ENCODE results near the gene TMEM198. TPM values are rescaled to one million over a fixed set of nuclear protein-coding genes. Genes with fewer than 3 reads are reported as not detected.
A peak's percentile ranks its signal among the peaks of the same experiment; 100 is the strongest.

The TMEM198 gene
- total and polyA plus RNA-seq, 2 of the 4 experiments (the other 2 are of a cell fraction), result 0.18 to 2.2 TPM

- peak within 1 kb of the TSS; percentile 84 for H3K18ac ChIP-seq (ENCODE audit: low read depth, low read length)
- ATAC-seq (ENCODE audit: low read depth) (peak; percentile 97), DNase-seq (peak; percentile 96)
- no peaks in the 10 kb centered on the region; the same call in 1 of the 2 replicates for H3K27me3 ChIP-seq (ENCODE audit: control insufficient read depth, insufficient read depth, low read length)
- H4K20me1 ChIP-seq (ENCODE audit: insufficient read depth, low read length), result no peaks in the 10 kb centered on the region
- peaks cover 2% of the 10 kb centered on the region for H3K4me1 ChIP-seq (ENCODE audit: control insufficient read depth, insufficient read depth, low read length)
- H4K91ac ChIP-seq (ENCODE audit: insufficient read depth, low read depth, low read length), result peak within 1 kb of the TSS; percentile 98
- H3K23ac ChIP-seq (ENCODE audit: low read depth, low read length), result peak within 1 kb of the TSS; percentile 98
- peak; percentile 82 for TF ChIP-seq POLR2A (IDR thresholded peaks at IDR 0.05; ENCODE audit: low read depth, low read length)
- 0 out of 2 replicates have a peak, but pooled peaks have one; percentile 29 for TF ChIP-seq ELK1 (IDR thresholded peaks at IDR 0.05; ENCODE audit: borderline replicate concordance, low read depth, low read length)
- peak; percentile 72; the same call in 1 of the 2 replicates for TF ChIP-seq MAZ (IDR thresholded peaks at IDR 0.05; ENCODE audit: borderline replicate concordance, low read depth, low read length)
- TF ChIP-seq FOS (IDR thresholded peaks at IDR 0.05; ENCODE audit: low read depth, low read length), result peak; percentile 5; the same call in 1 of the 2 replicates
- no peak for TF ChIP-seq RCOR1 (IDR thresholded peaks at IDR 0.05; ENCODE audit: insufficient replicate concordance, low read length)
- peak; percentile 59 for TF ChIP-seq MXI1 (IDR thresholded peaks at IDR 0.05; ENCODE audit: borderline replicate concordance, low read depth, low read length)
- TF ChIP-seq USF2 (IDR thresholded peaks at IDR 0.05; ENCODE audit: low read depth, low read length), result peak; percentile 42; the same call in 1 of the 2 replicates
- TF ChIP-seq BHLHE40 (IDR thresholded peaks at IDR 0.05; ENCODE audit: low read depth, low read length), result no peak; the same call in 1 of the 2 replicates
- 0 out of 2 replicates have a peak, but pooled peaks have one; percentile 5 for TF ChIP-seq CEBPB (IDR thresholded peaks at IDR 0.05; ENCODE audit: low read depth, low read length)
- peak within 1 kb of the TSS; percentile 63 for H3K4me3 ChIP-seq (ENCODE audit: insufficient read depth, low read depth, low read length)
- peak within 1 kb of the TSS; percentile 93 for H3K4me2 ChIP-seq (ENCODE audit: low read depth, low read length)
- peak within 1 kb of the TSS; percentile 81 for H2AK5ac ChIP-seq (ENCODE audit: low read depth, low read length)
- peak within 1 kb of the TSS; percentile 88 for H3K56ac ChIP-seq (ENCODE audit: extremely low read depth, insufficient read depth, low read length)
- peaks cover 6% of the 10 kb centered on the region; the same call in 1 of the 2 replicates for H3K9me1 ChIP-seq (ENCODE audit: insufficient read depth, low read length)
- ChIA-PET CTCF (interaction anchor here (2.1 kb wide), 1 partner anchor 37 kb away, joined by 7 read pairs; no protein-coding TSS in a partner anchor), POLR2A (ENCODE audit: unreplicated experiment) (interaction anchor here (0.6 to 0.7 kb wide), 2 partner anchors 21 to 147 kb away, joined by 4 read pairs; no protein-coding TSS in a partner anchor)
- H2BK5ac ChIP-seq (ENCODE audit: low read depth, low read length, poor library complexity, severe bottlenecking), result peak within 1 kb of the TSS; percentile 86
- in situ Hi-C loops (cut with MboI; ENCODE audit: low sequenced_read_pairs) (no loop called here), intact Hi-C loops (cut with micrococcal nuclease) (loop anchor here (2.0 to 5.0 kb wide), 3 partner anchors 21 to 90 kb away; partner anchors contain the start of gene CHPF), dilution Hi-C loops (cut with HindIII; ENCODE audit: low sequenced_read_pairs, unreplicated experiment) (no loop called here)
- peak within 1 kb of the TSS; percentile 92 for H2BK15ac ChIP-seq (ENCODE audit: low read depth, low read length)
- H3K9me3 ChIP-seq (ENCODE audit: control insufficient read depth, insufficient read depth, low read length), result no peaks in the 10 kb centered on the region
- peak within 1 kb of the TSS; percentile 91 for H2AFZ ChIP-seq (replicated peaks; ENCODE audit: low read length, poor library complexity)
- peak within 1 kb of the TSS; percentile 89 for H3K9ac ChIP-seq (ENCODE audit: low read depth, low read length)
- H3K79me1 ChIP-seq (ENCODE audit: low read depth in 1 of 2, low read length in 2 of 2), result peaks cover 9 to 14% of the 10 kb centered on the region in 2 experiments
- peak within 1 kb of the TSS; percentile 96 for H4K5ac ChIP-seq (ENCODE audit: low read depth, low read length)
- H2AK9ac ChIP-seq (replicated peaks; ENCODE audit: low read depth, low read length, poor library complexity), result peak within 1 kb of the TSS; percentile 97
- peak within 1 kb of the TSS; percentile 88 for H3K27ac ChIP-seq (ENCODE audit: insufficient read depth, low read length)
- BruUV-seq (replicated peaks), result no TSS peak
- H2BK120ac ChIP-seq (ENCODE audit: low read depth, low read length), result peak within 1 kb of the TSS; percentile 96
- peak within 1 kb of the TSS; percentile 89 for H2BK20ac ChIP-seq (ENCODE audit: low read depth, low read length)
- peak within 1 kb of the TSS; percentile 99 to 100 for H4K8ac ChIP-seq (ENCODE audit: low read depth in 2 of 2, low read length in 2 of 2)
- peak within 1 kb of the TSS; percentile 98 for H3K4ac ChIP-seq (ENCODE audit: low read depth, low read length)
- peak within 1 kb of the TSS; percentile 96 for H3K14ac ChIP-seq (replicated peaks; ENCODE audit: low read depth, low read length)
- peaks cover 14% of the 10 kb centered on the region for H3K36me3 ChIP-seq (ENCODE audit: control insufficient read depth, insufficient read depth, low read length)
- WGBS, 2 experiments (ENCODE audit: extremely low coverage in 2 of 2, insufficient read length in 1 of 2), result 0% methylated on average over 17 of the region's 57 CpGs; no CpG with 5 or more reads in 1 of the 2 experiments
Measured at GRCh38 chr2:219597552-219598307, 53.9 kb downstream of the TMEM198 start, which contains the start of gene STK11IP. Gene STK11IP, plus strand, starts transcription at chr2:219597857. Its CDS starts 263 bp downstream, at chr2:219598120.

Measured in IMR-90 (cell line).